ENCODE data around the gene SRSF2.
A peak's percentile ranks its signal among the peaks of the same experiment; 100 is the strongest.

The SRSF2 gene

GRCh38 chr17:76695059-76695831 lies 41.9 kb downstream of the SRSF2 start:
- DNase-seq (ENCODE audit: low read depth) = no peak
- TF ChIP-seq CTCF (conservative IDR thresholded peaks at IDR 0.05; ENCODE audit: low read depth, low read length) = no peak
- H3K4me3 ChIP-seq (ENCODE audit: low read depth, low read length) = no peak overlapping the region

GRCh38 chr17:76691379-76692191 lies 45.5 kb downstream of the SRSF2 start:
- DNase-seq (ENCODE audit: low read depth) = no peak
- H3K4me3 ChIP-seq (ENCODE audit: low read depth, low read length) = no peak overlapping the region
- no peak for TF ChIP-seq CTCF (conservative IDR thresholded peaks at IDR 0.05; ENCODE audit: low read depth, low read length)

GRCh38 chr17:76690596-76691280 lies 46.4 kb downstream of the SRSF2 start:
- DNase-seq (ENCODE audit: low read depth) = no peak
- no peak overlapping the region for H3K4me3 ChIP-seq (ENCODE audit: low read depth, low read length)
- TF ChIP-seq CTCF (conservative IDR thresholded peaks at IDR 0.05; ENCODE audit: low read depth, low read length) = no peak

GRCh38 chr17:76689859-76690258 lies 47.3 kb downstream of the SRSF2 start:
- DNase-seq (ENCODE audit: low read depth) = peak; percentile 67
- H3K4me3 ChIP-seq (ENCODE audit: low read depth, low read length) = no peak overlapping the region
- no peak for TF ChIP-seq CTCF (conservative IDR thresholded peaks at IDR 0.05; ENCODE audit: low read depth, low read length)

GRCh38 chr17:76688165-76688622 lies 48.9 kb downstream of the SRSF2 start:
- DNase-seq (ENCODE audit: low read depth) = no peak
- no peak overlapping the region for H3K4me3 ChIP-seq (ENCODE audit: low read depth, low read length)
- no peak for TF ChIP-seq CTCF (conservative IDR thresholded peaks at IDR 0.05; ENCODE audit: low read depth, low read length)

GRCh38 chr17:76687298-76688164 lies 49.6 kb downstream of the SRSF2 start:
- DNase-seq (ENCODE audit: low read depth) = no peak
- no peak overlapping the region for H3K4me3 ChIP-seq (ENCODE audit: low read depth, low read length)
- no peak for TF ChIP-seq CTCF (conservative IDR thresholded peaks at IDR 0.05; ENCODE audit: low read depth, low read length)
